Measurements from ENCODE around the gene SCUBE1. TPM values are rescaled to one million over a fixed set of nuclear protein-coding genes. Genes with fewer than 3 reads are reported as not detected.

The SCUBE1 gene
- total RNA-seq, 4 donors from 2014 or later, result 81.3 to 214 (median 141) TPM

DNA sequence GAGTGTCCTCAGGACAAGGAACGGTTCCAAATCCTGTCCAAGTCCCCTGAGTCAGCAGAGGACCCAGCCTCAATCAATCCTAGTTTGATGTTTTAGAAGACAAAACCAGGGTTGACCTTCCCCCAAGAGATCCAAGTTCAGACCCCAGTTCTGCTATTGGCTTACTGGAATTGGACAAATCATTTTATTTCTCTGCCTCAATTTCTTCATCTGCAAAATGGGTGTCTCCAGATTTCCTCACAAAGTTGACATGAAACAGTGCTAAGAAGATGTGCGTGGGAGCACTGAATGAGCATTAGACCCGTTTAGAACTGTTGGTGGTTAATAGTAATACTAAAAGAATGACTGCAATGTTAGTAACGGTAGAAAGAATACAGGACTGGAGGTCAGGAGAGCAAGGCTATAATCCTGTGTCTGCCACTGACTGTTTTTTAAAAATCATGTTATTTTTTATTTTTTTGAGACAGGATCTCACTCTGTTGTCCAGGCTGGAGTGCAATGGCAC lies 32.8 kb upstream of the SCUBE1 start:
- Histone ChIP-seq H3K36me3 (no peaks in the 10 kb centered on the region), H3K4me3 (no peak overlapping the region), H3K27ac (no peak overlapping the region), H3K9me3 (peaks cover 0 to 11% (median 0%) of the 10 kb centered on the region in 4 donors), H3K4me1 (peaks cover 0 to 17% (median 0%) of the 10 kb centered on the region in 4 donors), H3K27me3 (peaks cover 0 to 26% of the 10 kb centered on the region in 2 donors)
- no peak for DNase-seq (ENCODE audit: low spot score in 2 of 2)
- 52 to 65% methylated on average over 4 of the region's 4 CpGs for WGBS, 2 donors
- TF ChIP-seq EP300 (IDR thresholded peaks at IDR 0.05), result no peak
- no peak for TF ChIP-seq POLR2A (IDR thresholded peaks at IDR 0.05)
- TF ChIP-seq, protein P1, sequence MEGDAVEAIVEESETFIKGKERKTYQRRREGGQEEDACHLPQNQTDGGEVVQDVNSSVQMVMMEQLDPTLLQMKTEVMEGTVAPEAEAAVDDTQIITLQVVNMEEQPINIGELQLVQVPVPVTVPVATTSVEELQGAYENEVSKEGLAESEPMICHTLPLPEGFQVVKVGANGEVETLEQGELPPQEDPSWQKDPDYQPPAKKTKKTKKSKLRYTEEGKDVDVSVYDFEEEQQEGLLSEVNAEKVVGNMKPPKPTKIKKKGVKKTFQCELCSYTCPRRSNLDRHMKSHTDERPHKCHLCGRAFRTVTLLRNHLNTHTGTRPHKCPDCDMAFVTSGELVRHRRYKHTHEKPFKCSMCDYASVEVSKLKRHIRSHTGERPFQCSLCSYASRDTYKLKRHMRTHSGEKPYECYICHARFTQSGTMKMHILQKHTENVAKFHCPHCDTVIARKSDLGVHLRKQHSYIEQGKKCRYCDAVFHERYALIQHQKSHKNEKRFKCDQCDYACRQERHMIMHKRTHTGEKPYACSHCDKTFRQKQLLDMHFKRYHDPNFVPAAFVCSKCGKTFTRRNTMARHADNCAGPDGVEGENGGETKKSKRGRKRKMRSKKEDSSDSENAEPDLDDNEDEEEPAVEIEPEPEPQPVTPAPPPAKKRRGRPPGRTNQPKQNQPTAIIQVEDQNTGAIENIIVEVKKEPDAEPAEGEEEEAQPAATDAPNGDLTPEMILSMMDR (IDR thresholded peaks at IDR 0.05), result no peak

DNA sequence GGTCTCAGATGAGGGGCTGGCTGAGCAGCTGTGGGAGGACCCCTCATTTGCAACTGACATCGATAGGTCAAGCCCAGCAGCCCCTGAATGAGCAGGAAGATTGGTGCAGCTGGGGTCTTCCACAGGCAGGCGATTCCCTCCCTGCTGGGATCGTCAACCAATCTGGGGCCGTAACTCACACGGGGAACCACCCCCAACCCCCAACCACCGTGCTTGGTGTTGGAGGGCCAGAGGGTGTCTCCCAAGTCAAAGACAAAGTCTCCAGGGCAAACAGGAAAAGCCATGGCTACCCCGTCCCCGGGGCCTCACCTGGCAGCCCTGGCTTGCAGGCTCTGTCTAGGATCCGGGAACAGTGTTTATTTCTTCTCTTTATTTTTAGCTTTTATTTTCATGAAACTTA lies 26.9 kb upstream of the SCUBE1 start:
- H3K27ac ChIP-seq, result no peak overlapping the region
- no peaks in the 10 kb centered on the region for H3K36me3 ChIP-seq
- DNase-seq (ENCODE audit: low spot score in 2 of 2), result no peak
- peaks cover 0 to 11% (median 0%) of the 10 kb centered on the region in 4 donors for H3K9me3 ChIP-seq
- H3K4me1 ChIP-seq, result peaks cover 0 to 4% (median 0%) of the 10 kb centered on the region in 4 donors
- H3K27me3 ChIP-seq, result peaks cover 0 to 51% of the 10 kb centered on the region in 2 donors
- 15 to 35% methylated on average over 9 of the region's 9 CpGs for WGBS, 2 donors
- no peak overlapping the region for H3K4me3 ChIP-seq
- TF ChIP-seq POLR2A (IDR thresholded peaks at IDR 0.05) (no peak), EP300 (IDR thresholded peaks at IDR 0.05) (no peak)
- TF ChIP-seq, protein P1 (IDR thresholded peaks at IDR 0.05), result no peak

DNA sequence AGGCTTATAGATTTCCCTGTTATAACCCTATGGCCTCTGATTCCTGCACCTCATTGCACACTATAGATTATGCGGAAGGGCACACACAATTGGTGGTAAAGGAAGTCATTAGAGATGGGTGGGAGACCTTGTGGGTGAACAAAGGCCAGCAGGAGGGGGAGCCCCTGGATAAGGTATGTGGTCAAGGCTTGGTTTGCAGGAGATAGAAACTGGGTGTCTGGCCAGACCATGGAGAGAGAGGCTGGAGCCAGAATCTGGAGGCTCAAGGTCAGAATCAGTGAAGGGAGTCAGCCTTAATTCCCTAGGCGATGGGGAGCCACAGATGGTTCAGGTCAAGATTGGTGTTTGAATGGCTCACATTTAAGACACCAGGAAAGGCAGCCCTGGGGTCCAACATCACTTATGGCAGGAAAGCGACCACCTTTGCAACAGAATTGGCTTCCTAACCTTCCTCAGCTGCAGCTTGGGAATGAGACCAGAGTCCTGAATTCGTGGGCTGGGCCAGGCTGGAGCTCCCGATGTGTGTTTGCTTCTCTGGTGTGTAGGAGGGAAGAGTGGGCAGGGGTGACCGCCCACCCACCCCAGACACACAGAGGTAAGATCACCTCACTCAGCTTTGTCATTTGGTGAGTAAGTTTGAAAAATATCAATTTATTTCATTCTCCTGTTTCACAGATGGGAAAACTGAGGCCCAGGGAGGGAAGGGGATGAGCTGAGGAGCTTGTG lies 22.7 kb upstream of the SCUBE1 start:
- TF ChIP-seq, protein P1 (IDR thresholded peaks at IDR 0.05), result no peak
- TF ChIP-seq EP300 (IDR thresholded peaks at IDR 0.05) (no peak), POLR2A (IDR thresholded peaks at IDR 0.05) (no peak)
- no peak for DNase-seq (ENCODE audit: low spot score in 2 of 2)
- H3K4me1 ChIP-seq, result peaks cover 0 to 4% (median 0%) of the 10 kb centered on the region in 4 donors
- peaks cover 0 to 62% of the 10 kb centered on the region in 2 donors for H3K27me3 ChIP-seq
- H3K27ac ChIP-seq, result no peak overlapping the region
- no peak overlapping the region for H3K4me3 ChIP-seq
- no peaks in the 10 kb centered on the region for H3K36me3 ChIP-seq
- no peaks in the 10 kb centered on the region for H3K9me3 ChIP-seq
- WGBS, 2 donors, result 82 to 83% methylated on average over 6 of the region's 6 CpGs

DNA sequence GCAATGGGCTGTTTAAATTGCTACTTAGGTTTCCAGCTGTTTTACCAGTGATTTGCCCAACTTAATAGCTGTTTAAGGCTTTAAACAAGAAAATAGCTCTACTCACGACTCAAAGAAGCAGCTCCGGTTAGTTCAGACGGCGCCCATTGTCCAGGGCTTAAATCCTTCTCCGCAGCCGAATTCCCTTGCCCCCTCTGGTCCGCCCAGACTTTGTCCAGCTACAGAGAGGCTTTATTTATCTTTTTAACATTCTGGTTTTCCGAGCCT lies 20.9 kb upstream of the SCUBE1 start:
- Histone ChIP-seq H3K27me3 (peaks cover 0 to 50% of the 10 kb centered on the region in 2 donors), H3K9me3 (no peaks in the 10 kb centered on the region), H3K4me1 (no peaks in the 10 kb centered on the region), H3K27ac (no peak overlapping the region), H3K36me3 (no peaks in the 10 kb centered on the region), H3K4me3 (no peak overlapping the region)
- no peak for DNase-seq (ENCODE audit: low spot score in 2 of 2)
- 50 to 62% methylated on average over 8 of the region's 8 CpGs for WGBS, 2 donors
- no peak for TF ChIP-seq EP300 (IDR thresholded peaks at IDR 0.05)
- TF ChIP-seq, protein P1 (IDR thresholded peaks at IDR 0.05), result no peak

DNA sequence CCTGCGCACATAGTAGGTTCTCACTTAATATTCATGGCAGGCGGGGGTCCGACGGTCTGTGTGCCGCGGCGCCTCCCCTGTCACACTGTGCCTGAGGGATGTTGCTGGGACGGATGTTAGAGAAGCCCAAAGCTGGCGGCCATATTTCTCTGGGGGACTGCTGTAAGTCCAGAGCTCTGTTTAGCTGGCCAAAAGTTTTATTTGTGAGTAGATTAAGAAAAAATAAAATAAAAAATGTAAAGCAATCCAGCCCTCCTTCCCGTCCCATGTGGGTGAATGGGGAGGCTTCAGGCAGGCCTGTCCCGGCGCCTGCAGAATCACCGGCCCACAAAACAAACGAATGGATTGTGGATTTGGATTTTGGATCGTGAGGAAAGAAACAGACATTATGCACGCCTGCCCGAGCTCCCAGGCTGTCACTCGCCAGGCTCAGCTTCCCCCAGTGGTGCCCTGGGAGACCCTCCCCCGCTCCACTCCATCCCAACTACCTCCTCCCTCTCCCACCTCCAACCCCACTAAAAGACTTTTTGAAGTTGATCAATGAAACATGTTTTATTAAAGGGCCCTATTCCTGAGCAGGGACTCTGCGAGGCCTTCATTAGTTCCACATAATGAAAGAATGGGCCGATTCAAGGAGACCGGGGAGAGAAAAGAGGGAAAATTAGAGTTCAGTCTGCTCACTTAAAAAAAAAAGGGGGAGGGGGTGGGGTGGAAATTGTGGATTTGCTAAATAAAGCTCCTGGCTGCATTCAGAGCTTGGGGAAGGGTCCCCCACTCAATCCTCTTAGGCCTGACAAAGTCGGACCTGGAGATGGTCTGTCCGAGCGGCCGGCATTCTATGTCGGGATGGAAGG lies 20.4 kb upstream of the SCUBE1 start:
- H3K36me3 ChIP-seq, result no peaks in the 10 kb centered on the region
- H3K4me1 ChIP-seq, result no peaks in the 10 kb centered on the region
- no peak for DNase-seq (ENCODE audit: low spot score in 2 of 2)
- 56 to 57% methylated on average over 27 of the region's 27 CpGs for WGBS, 2 donors
- no peaks in the 10 kb centered on the region for H3K9me3 ChIP-seq
- H3K27me3 ChIP-seq, result peaks cover 0 to 50% of the 10 kb centered on the region in 2 donors
- no peak overlapping the region for H3K4me3 ChIP-seq
- no peak overlapping the region for H3K27ac ChIP-seq
- TF ChIP-seq EP300 (IDR thresholded peaks at IDR 0.05) (no peak), POLR2A (IDR thresholded peaks at IDR 0.05) (no peak)
- TF ChIP-seq, protein P1 (IDR thresholded peaks at IDR 0.05), result no peak
